WERI-Rb-1 (cell line): Measurements from ENCODE around the gene CTDNEP1.
A peak's percentile ranks its signal among the peaks of the same experiment; 100 is the strongest.

Source experiments
- DNase-seq: peaks from one replicate; pipeline ENCODE4 v3.0.0-alpha.2; 2020
- H3K27ac ChIP-seq: fragments of 250-450 bp; sonication (Bioruptor Pico); 2 replicates; pipeline ENCODE4 v1.5.1; 2020; ENCODE audit warnings: mild to moderate bottlenecking, moderate library complexity
- H3K27me3 ChIP-seq: fragments of 250-450 bp; sonication (Bioruptor Pico); 2 replicates; pipeline ENCODE4 v1.5.1; 2021; ENCODE audit warnings: mild to moderate bottlenecking, low read depth, moderate library complexity; ENCODE audit not compliant: insufficient read depth, severe bottlenecking
- H3K36me3 ChIP-seq: fragments of 250-450 bp; sonication (Bioruptor Pico); 2 replicates; pipeline ENCODE4 v1.5.1; 2020; ENCODE audit warnings: mild to moderate bottlenecking, moderate library complexity
- H3K4me3 ChIP-seq: 2 replicates; pipeline ENCODE4 v1.5.1; 2011; ENCODE audit warnings: low read depth, mild to moderate bottlenecking, control low read depth, low read length
- H3K9me3 ChIP-seq: fragments of 250-450 bp; sonication (Bioruptor Pico); 2 replicates; pipeline ENCODE4 v1.5.1; 2021; ENCODE audit warnings: mild to moderate bottlenecking, moderate library complexity; ENCODE audit not compliant: severe bottlenecking
- TF ChIP-seq, protein P1 (sequence below): IDR thresholded peaks from 2 replicates; pipeline ENCODE4 v1.5.1; 2011; ENCODE audit warnings: low read depth, mild to moderate bottlenecking, control low read depth, inconsistent platforms, low read length

Gene CTDNEP1

DNA sequence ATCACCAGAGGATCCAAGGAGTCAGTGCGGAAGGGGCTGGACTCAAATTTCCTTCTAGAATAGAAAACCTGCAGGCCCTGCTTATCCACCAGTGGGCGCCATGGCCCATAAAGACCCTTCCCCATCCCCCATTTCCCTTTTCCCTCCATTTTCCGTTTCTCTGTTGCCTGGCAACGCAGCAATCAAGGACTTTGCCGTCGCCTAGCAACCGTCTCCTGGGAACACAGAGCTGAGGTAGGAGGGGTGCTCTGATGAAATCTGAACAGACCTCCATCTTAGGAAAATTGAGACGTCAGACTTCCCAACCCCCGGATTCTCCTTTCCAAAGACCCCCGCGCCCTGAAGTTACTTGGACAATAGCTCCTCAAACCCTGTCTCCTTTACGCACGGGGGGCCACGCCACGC, 37.6 kb downstream of the CTDNEP1 start:
- no peaks in the 10 kb centered on the region for H3K27me3 ChIP-seq
- TF ChIP-seq, protein P1, sequence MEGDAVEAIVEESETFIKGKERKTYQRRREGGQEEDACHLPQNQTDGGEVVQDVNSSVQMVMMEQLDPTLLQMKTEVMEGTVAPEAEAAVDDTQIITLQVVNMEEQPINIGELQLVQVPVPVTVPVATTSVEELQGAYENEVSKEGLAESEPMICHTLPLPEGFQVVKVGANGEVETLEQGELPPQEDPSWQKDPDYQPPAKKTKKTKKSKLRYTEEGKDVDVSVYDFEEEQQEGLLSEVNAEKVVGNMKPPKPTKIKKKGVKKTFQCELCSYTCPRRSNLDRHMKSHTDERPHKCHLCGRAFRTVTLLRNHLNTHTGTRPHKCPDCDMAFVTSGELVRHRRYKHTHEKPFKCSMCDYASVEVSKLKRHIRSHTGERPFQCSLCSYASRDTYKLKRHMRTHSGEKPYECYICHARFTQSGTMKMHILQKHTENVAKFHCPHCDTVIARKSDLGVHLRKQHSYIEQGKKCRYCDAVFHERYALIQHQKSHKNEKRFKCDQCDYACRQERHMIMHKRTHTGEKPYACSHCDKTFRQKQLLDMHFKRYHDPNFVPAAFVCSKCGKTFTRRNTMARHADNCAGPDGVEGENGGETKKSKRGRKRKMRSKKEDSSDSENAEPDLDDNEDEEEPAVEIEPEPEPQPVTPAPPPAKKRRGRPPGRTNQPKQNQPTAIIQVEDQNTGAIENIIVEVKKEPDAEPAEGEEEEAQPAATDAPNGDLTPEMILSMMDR, result peak; percentile 70
- DNase-seq, result peak; percentile 92
- no peaks in the 10 kb centered on the region for H3K9me3 ChIP-seq
- no peaks in the 10 kb centered on the region; the same call in 1 of the 2 replicates for H3K36me3 ChIP-seq
- H3K27ac ChIP-seq, result peak overlapping the region; percentile 77
- H3K4me3 ChIP-seq, result peak overlapping the region; percentile 24

DNA sequence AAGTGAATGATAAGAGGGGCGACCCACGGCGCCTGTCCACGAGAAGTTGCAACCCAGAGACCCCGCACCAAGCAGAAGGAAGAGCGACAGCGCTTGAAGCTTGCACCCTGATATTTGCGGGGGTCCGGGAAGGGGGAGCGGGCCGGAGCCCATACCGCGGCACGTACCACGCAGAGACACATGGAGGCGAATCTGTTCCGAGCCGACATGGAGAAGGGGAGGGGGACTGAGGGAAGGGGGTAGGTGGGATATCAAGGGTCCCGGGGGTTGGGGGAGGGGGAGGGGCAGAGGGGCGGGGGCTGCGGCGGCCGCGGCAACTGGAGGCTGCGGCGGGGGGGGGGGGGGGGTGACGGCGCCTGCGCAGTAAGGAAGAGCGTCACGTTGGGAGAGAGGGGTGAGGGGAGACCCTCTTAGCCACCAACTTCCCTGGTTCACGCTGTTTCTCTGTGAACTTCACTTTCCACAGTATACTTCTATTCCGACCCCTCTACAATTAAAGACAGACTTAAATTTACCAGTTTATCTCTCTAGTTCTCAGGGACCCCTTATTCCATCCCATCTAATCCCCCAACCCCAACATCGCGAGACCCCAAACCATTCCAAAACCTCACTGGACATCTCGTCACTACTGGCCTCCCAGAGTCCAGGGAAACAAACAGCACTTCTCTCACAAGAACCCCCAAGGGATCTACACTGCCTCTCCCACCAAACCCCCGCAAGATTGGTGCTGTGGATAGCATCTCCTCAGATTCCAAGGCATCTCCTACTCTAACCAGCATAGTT, 39.9 kb downstream of the CTDNEP1 start:
- H3K9me3 ChIP-seq, result no peaks in the 10 kb centered on the region
- H3K27me3 ChIP-seq, result no peaks in the 10 kb centered on the region
- H3K36me3 ChIP-seq, result peaks cover 9% of the 10 kb centered on the region
- TF ChIP-seq, protein P1, result no peak
- DNase-seq, result no peak
- no peak overlapping the region for H3K4me3 ChIP-seq
- H3K27ac ChIP-seq, result peak overlapping the region; percentile 51

DNA sequence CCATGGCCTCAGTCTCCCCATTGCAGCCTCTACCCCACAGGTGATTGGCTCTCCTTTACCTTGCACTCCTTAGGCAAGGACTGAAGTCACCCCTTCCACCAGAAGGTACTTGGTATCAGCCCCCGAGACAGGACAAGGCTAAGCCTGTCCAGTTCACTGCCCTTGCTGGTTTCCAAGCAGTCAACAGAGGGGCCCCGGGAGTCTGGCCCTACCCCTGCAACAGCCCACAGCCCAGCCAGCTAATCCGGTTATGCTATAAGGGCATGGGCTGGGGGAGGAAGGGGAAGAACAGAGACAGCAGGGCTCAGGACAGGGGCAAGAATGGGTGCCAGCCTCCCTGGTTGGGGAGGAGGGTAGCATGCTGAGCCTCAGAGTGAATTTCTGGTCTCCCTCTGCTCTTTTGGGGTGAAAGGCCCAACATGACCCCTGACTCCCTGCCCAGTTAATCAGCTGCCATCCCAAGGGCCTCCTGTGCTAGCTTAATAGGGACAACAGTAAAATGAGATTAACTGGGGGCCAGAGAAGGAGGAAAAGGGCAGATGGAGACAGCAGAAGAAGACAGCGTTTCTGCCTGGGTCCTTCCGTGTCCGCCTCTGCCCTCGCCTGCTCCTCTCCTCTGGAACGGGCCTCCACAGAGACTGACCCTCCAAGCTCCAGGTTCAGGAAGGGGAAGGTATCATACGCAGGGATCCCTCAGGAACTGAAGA, 42.6 kb downstream of the CTDNEP1 start:
- H3K9me3 ChIP-seq, result no peaks in the 10 kb centered on the region
- H3K27me3 ChIP-seq, result no peaks in the 10 kb centered on the region
- H3K4me3 ChIP-seq, result peak overlapping the region; percentile 59
- peak; percentile 93 for DNase-seq
- TF ChIP-seq, protein P1, result no peak
- H3K36me3 ChIP-seq, result peaks cover 20% of the 10 kb centered on the region
- H3K27ac ChIP-seq, result peak overlapping the region; percentile 97

DNA sequence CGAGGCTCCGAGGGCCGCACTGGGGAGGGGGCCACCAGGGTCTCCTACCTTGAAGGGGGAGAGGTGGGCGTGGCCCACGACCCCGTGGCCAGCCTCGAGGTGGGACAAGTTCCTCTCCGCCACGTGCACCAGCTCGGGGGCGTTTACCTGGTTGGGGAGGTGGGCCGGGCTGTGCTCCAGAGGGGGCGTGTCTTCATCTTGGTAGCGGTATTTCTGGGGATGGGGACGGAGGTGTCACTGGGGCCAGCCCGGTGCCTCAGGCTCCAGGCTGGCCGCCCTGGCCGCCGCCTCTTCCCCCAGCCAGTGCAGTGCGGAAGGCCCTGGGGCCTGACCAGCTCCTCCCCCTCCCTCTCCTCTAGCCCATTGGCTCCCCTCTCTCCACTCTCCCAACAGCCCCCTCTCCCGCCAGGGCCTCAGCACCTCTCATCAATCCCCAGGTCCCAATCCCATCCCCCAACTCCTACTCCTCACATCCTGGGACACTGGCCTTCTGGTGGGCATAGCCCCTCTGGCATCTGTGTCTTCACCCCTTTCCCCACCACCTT, 43.4 kb downstream of the CTDNEP1 start:
- TF ChIP-seq, protein P1, result no peak
- no peaks in the 10 kb centered on the region for H3K9me3 ChIP-seq
- H3K27me3 ChIP-seq, result no peaks in the 10 kb centered on the region
- H3K36me3 ChIP-seq, result peaks cover 28% of the 10 kb centered on the region
- peak overlapping the region; percentile 97 for H3K27ac ChIP-seq
- peak; percentile 79 for DNase-seq
- H3K4me3 ChIP-seq, result peak overlapping the region; percentile 59

DNA sequence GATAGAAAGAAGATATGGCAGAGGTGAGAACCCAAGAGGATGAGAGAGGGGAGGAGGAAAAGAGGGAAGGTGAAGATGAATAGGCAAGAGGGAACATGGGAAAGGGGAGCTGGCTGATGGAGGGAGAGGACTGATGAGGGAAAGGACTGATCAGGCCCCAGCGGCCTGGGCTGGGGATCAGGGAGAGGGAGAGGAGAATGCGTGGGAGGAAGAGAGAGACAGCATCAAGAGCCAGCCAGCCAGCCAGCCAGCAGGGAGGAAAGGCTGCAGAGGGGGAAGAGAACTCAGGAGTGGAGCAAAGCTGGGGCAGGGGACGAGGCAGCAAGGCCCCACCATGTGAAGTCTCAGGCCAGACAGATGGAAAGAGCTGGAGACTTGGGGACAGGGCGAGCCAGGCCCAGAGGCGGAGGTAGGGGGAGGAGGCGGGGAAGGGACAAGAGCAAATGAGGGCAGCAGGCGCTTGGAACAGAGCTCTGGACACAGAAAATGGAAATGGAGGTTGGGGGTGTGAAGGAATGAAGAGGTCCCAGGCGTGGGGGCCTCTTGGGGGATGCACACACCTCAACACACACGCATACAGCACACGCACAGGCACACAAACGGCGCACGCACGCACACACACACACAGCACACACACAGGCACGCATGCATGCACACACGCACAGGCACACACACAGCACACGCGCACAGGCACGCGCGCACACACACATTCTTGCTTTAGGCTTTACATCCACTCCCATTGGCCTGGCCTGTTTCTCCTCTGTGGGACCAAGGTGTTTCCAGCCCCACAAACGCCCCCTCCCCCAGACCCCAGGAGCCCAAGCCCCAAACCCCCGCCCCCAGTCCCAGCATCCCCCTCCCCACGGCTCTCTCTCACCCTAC, 44.2 kb downstream of the CTDNEP1 start:
- DNase-seq, result peak; percentile 53
- H3K4me3 ChIP-seq, result peak overlapping the region; percentile 59
- H3K36me3 ChIP-seq, result peaks cover 36% of the 10 kb centered on the region
- no peaks in the 10 kb centered on the region for H3K9me3 ChIP-seq
- H3K27ac ChIP-seq, result peak overlapping the region; percentile 97
- no peaks in the 10 kb centered on the region for H3K27me3 ChIP-seq
- TF ChIP-seq, protein P1, result no peak
